NOMO-1 treated with DMSO at 0.1 percent for 48 hours (cell line): ENCODE results near the gene MT1E.
"Not testable (repeated sequence)": the region's sequence is repeated elsewhere in the genome, so short reads cannot be mapped to it uniquely, and the experiment has no call there.

ENCODE experiments used
- DNase-seq: peaks from one replicate; lab custom pipeline; 2025; ENCODE audit not compliant: unreplicated experiment; lab: John Stamatoyannopoulos, UW

The MT1E gene

GRCh38 chr16:56606476-56607108, 19.0 kb upstream of the MT1E start:
- DNase-seq: no peak

GRCh38 chr16:56607109-56607618, 18.4 kb upstream of the MT1E start:
- no peak for DNase-seq

GRCh38 chr16:56607675-56608042, 17.9 kb upstream of the MT1E start:
- no peak for DNase-seq

GRCh38 chr16:56608043-56608875, 17.3 kb upstream of the MT1E start, which contains the start of gene MT2A:
Gene MT2A, plus strand, starts transcription at chr16:56608584. Its CDS starts 72 bp downstream, at chr16:56608656.
- peak; percentile 98 for DNase-seq

GRCh38 chr16:56608876-56609462, 16.6 kb upstream of the MT1E start:
- DNase-seq: no peak

GRCh38 chr16:56609463-56609921, 16.1 kb upstream of the MT1E start:
- DNase-seq: peak; percentile 96

GRCh38 chr16:56610017-56610608, 15.5 kb upstream of the MT1E start:
- peak; percentile 51 for DNase-seq

GRCh38 chr16:56610609-56611111, 14.9 kb upstream of the MT1E start:
- no peak for DNase-seq

GRCh38 chr16:56611281-56611833, 14.2 kb upstream of the MT1E start:
- no peak for DNase-seq

- no peak for DNase-seq
Measured at GRCh38 chr16:56613706-56614105, 11.9 kb upstream of the MT1E start.

- DNase-seq: no peak
Measured at GRCh38 chr16:56614549-56614991, 11.0 kb upstream of the MT1E start.

GRCh38 chr16:56615353-56615752, 10.2 kb upstream of the MT1E start:
- no peak for DNase-seq

GRCh38 chr16:56616608-56617211, 8.9 kb upstream of the MT1E start:
- DNase-seq: no peak

- peak; percentile 26 for DNase-seq
Measured at GRCh38 chr16:56617212-56618085, 8.1 kb upstream of the MT1E start.

- no peak for DNase-seq
Measured at GRCh38 chr16:56618138-56618537, 7.4 kb upstream of the MT1E start.

- DNase-seq: no peak
Measured at GRCh38 chr16:56620339-56620897, 5.2 kb upstream of the MT1E start.

- DNase-seq: not testable (repeated sequence)
Measured at GRCh38 chr16:56621665-56622445, 3.7 kb upstream of the MT1E start.

GRCh38 chr16:56623184-56623583, 2.4 kb upstream of the MT1E start:
- not testable (repeated sequence) for DNase-seq
